Measurements from ENCODE around the gene DOCK6.
"Not testable (repeated sequence)": the region's sequence is repeated elsewhere in the genome, so short reads cannot be mapped to it uniquely, and the experiment has no call there.

Gene DOCK6

GRCh38 chr19:11169896-11170678 is 92.2 kb downstream of the DOCK6 start:
- no peak for FAIRE-seq

- FAIRE-seq = no peak
These were observed 93.8 kb downstream of the DOCK6 start for GRCh38 chr19:11168568-11168967.

GRCh38 chr19:11166281-11167142 is 95.8 kb downstream of the DOCK6 start:
- FAIRE-seq = no peak

- no peak for FAIRE-seq
These were observed 96.8 kb downstream of the DOCK6 start for GRCh38 chr19:11165486-11166030.

GRCh38 chr19:11164879-11165406 is 97.4 kb downstream of the DOCK6 start:
- FAIRE-seq = no peak

GRCh38 chr19:11164296-11164695 is 98.0 kb downstream of the DOCK6 start:
- no peak for FAIRE-seq

GRCh38 chr19:11160440-11160768 is 101.9 kb downstream of the DOCK6 start:
- not testable (repeated sequence) for FAIRE-seq

- no peak for FAIRE-seq
These were observed 102.5 kb downstream of the DOCK6 start for GRCh38 chr19:11159598-11160439.

- FAIRE-seq = peak; percentile 94
These were observed 106.8 kb downstream of the DOCK6 start, which contains the start of gene SPC24 for GRCh38 chr19:11155373-11156120. SPC24 (minus strand) TSS chr19:11155782; CDS start chr19:11155776, 6 bp downstream.

- FAIRE-seq = no peak
These were observed 107.7 kb downstream of the DOCK6 start for GRCh38 chr19:11154683-11155047.

GRCh38 chr19:11152318-11153062 is 109.8 kb downstream of the DOCK6 start:
- FAIRE-seq = no peak

GRCh38 chr19:11151181-11151580 is 111.1 kb downstream of the DOCK6 start:
- FAIRE-seq = no peak

All from TTC549 (cell line).